Activated CD4-positive, alpha-beta T cell treated with anti-CD3 and anti-CD28 coated beads, Interleukin-2, amount 10 ng/mL, durations not matched to agents 7 days and 5 days (primary cell): ENCODE measurements around the gene DDO. TPM values are rescaled to one million over a fixed set of nuclear protein-coding genes. Genes with fewer than 3 reads are reported as not detected.

Experiments
- CTCF ChIA-PET: fragments of 350-600 bp; sonication (Branson Sonifier 250); formaldehyde crosslinking; loops from one replicate; lab custom pipeline; 2021; ENCODE audit warnings: antibody characterized with exemption; lab: Charles Lee
- POLR2A ChIA-PET: fragments of 350-600 bp; sonication (Branson Sonifier 250); formaldehyde crosslinking; loops from one replicate; lab custom pipeline; 2021; ENCODE audit warnings: antibody characterized with exemption; lab: Charles Lee
- DNase-seq: peaks from one replicate; pipeline ENCODE4 v3.0.0-alpha.2; 2020
- H3K27ac Mint-ChIP-seq: one replicate; pipeline ENCODE4 v1.8.0; 2021; ENCODE audit warnings: mild to moderate bottlenecking, moderate library complexity, mixed read lengths
- H3K27me3 Mint-ChIP-seq: one replicate; pipeline ENCODE4 v1.8.0; 2021; ENCODE audit warnings: mixed read lengths
- H3K36me3 Mint-ChIP-seq: one replicate; pipeline ENCODE4 v1.8.0; 2021; ENCODE audit warnings: low read depth, mixed read lengths
- H3K4me1 Mint-ChIP-seq: one replicate; pipeline ENCODE4 v1.8.0; 2021; ENCODE audit warnings: mixed read lengths
- H3K4me3 Mint-ChIP-seq: one replicate; pipeline ENCODE4 v1.8.0; 2021; ENCODE audit warnings: mild to moderate bottlenecking, moderate library complexity, mixed read lengths
- H3K9me3 Mint-ChIP-seq: one replicate; pipeline ENCODE4 v1.8.0; 2021; ENCODE audit warnings: mixed read lengths
- total RNA-seq, 2 experiments: library from RNA; stranded (reverse); gene quantifications; one replicate each; pipeline ENCODE4 v1.2.3, GENCODE V29; 2021

Gene DDO
- total RNA-seq, 2 experiments from 2014 or later: not detected

DNA sequence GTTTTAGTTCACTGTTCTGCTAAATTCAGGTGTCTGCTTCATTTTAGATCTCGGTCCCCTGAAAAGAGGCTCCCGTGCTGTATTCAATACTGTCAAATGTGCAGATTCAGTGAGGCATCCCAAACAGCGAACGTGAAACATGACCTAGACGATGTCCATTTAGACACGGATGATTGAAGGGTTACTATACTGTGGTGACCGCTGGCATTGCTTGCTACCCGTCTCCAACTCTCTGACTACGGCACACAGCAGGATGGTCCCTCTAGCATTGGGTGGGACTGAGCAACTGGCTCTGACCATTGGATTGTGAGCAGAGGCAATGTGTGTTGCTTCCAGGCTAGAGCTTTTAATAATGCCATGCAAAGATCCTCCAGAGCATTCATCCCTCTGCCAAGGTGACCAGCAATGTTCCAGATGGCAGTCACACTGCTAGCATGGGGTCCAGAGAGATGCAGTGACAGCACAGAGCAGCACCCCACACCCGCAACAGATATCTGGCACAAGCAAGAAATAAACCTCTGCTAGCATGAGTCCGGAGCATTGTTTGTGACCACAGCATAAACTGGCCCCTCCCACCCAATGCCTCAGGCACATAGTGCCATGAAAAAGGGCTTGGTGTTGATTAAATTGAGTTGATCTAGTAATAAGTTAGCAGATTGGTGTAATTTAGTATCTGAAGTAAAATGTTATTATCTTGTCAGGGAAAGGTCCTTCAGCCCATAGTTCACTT is 66.2 kb downstream of the DDO start:
- CTCF ChIA-PET: no interaction called here
- POLR2A ChIA-PET: no interaction called here
- no peak overlapping the region for H3K4me3 Mint-ChIP-seq
- no peaks in the 10 kb centered on the region for H3K36me3 Mint-ChIP-seq
- H3K4me1 Mint-ChIP-seq: no peaks in the 10 kb centered on the region
- H3K27ac Mint-ChIP-seq: no peak overlapping the region
- DNase-seq: no peak
- peaks cover 11% of the 10 kb centered on the region for H3K27me3 Mint-ChIP-seq
- no peaks in the 10 kb centered on the region for H3K9me3 Mint-ChIP-seq

DNA sequence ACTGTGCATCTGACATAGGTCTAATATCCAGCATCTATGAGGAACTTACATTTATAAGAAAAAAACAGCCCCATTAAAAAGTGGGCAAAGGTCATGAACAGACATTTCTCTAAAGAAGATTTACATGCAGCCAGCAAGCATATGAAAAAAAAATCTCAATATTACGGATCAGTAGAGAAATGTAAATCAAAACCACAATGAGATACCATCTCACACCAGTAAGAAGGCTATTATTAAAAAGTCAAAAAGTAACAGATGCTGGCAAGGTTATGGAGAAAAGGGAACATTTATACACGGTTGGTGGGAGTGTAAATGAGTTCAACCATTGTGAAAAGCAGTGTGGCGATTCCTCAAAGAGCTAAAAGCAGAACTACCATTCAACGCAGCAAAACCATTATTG is 70.3 kb downstream of the DDO start:
- no peak for DNase-seq
- POLR2A ChIA-PET: no interaction called here
- Mint-ChIP-seq H3K4me1 (no peaks in the 10 kb centered on the region), H3K27me3 (peaks cover 4% of the 10 kb centered on the region), H3K4me3 (no peak overlapping the region), H3K27ac (no peak overlapping the region), H3K36me3 (no peaks in the 10 kb centered on the region), H3K9me3 (no peaks in the 10 kb centered on the region)
- CTCF ChIA-PET: no interaction called here

DNA sequence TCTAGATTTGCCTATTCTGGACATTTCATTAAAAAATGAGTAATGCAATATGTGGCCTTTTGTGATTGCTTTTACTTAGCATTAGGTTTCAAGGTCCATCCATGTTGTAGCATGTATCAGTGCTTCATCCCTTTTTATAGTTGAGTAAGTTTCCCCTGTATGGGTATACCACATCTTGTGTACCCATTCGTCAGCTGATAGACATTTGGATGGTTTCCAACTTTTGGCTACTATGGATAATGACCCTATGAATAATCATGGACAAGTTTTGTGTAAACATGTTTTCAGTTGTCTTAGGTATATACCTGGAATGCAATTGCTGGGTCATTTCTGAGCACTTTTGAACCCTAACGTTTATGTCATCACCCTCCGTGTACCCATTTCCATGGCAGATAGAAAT is 72.6 kb downstream of the DDO start:
- no peak overlapping the region for H3K27ac Mint-ChIP-seq
- no peak overlapping the region for H3K4me3 Mint-ChIP-seq
- H3K4me1 Mint-ChIP-seq: no peaks in the 10 kb centered on the region
- no peaks in the 10 kb centered on the region for H3K9me3 Mint-ChIP-seq
- H3K27me3 Mint-ChIP-seq: peaks cover 11% of the 10 kb centered on the region
- ChIA-PET POLR2A (no interaction called here), CTCF (interaction anchor here (1.4 kb wide), 1 partner anchor 49 kb away, joined by 3 read pairs; no protein-coding TSS in a partner anchor)
- no peak for DNase-seq
- no peaks in the 10 kb centered on the region for H3K36me3 Mint-ChIP-seq

Other genes starting within 250 kb of the DDO start
- gene WASF1, start 235.9 kb downstream of the DDO start, total RNA-seq: under 1 TPM; 0.45 to 0.46 TPM
- gene CDC40, start 235.1 kb downstream of the DDO start, total RNA-seq: 10 to 100 TPM; 25.1 to 30.5 TPM
- gene METTL24, start 57.2 kb downstream of the DDO start, total RNA-seq: not detected
- gene SLC22A16, start 61.0 kb upstream of the DDO start, total RNA-seq: not detected